GM12878 (cell line): ENCODE results near the gene REEP6. TPM values are rescaled to one million over a fixed set of nuclear protein-coding genes. Genes with fewer than 3 reads are reported as not detected.

Source experiments
- ATF7 ChIP-seq: fragments of 450-650 bp; IDR thresholded peaks from 2 replicates; pipeline ENCODE4 v1.6.1; 2016; ENCODE audit warnings: low read depth, mild to moderate bottlenecking
- BMI1 ChIP-seq: fragments of 450-650 bp; IDR thresholded peaks from 2 replicates; pipeline ENCODE4 v1.6.1; 2016; ENCODE audit warnings: mild to moderate bottlenecking, moderate library complexity, borderline replicate concordance
- EGR1 ChIP-seq, 2 experiments: IDR thresholded peaks; 1 replicate in 1 of 2; 2 replicates in 1 of 2; pipeline ENCODE4 v1.6.1; 2011 to 2012; ENCODE audit warnings: low read depth in 2 of 2, low read length in 2 of 2, borderline replicate concordance in 1 of 2, mild to moderate bottlenecking in 1 of 2, moderate library complexity in 1 of 2
- FOS ChIP-seq: IDR thresholded peaks from 3 replicates; pipeline ENCODE4 v1.6.1; 2011; ENCODE audit warnings: borderline replicate concordance; ENCODE audit not compliant: insufficient read length; ENCODE audit errors: extremely low read depth
- IRF3 ChIP-seq: fragments of 450-650 bp; IDR thresholded peaks from 2 replicates; pipeline ENCODE4 v1.6.1; 2014; ENCODE audit warnings: mild to moderate bottlenecking
- KLF5 ChIP-seq: fragments of 450-650 bp; IDR thresholded peaks from 2 replicates; pipeline ENCODE4 v1.6.1; 2014; ENCODE audit warnings: mild to moderate bottlenecking; ENCODE audit not compliant: partially characterized antibody
- LARP7 ChIP-seq: fragments of 450-650 bp; IDR thresholded peaks from 2 replicates; pipeline ENCODE4 v1.6.1; 2017; ENCODE audit warnings: mild to moderate bottlenecking
- NFYB ChIP-seq: IDR thresholded peaks from 2 replicates; pipeline ENCODE4 v1.6.1; 2011; ENCODE audit warnings: low read depth, mild to moderate bottlenecking, low read length, improper control_type of control experiment, moderate library complexity; ENCODE audit not compliant: insufficient read depth
- NR2F1 ChIP-seq: fragments of 450-650 bp; conservative IDR thresholded peaks from 2 replicates; pipeline ENCODE4 v1.6.1; 2017; ENCODE audit warnings: mild to moderate bottlenecking
- PAX5 ChIP-seq: IDR thresholded peaks from 2 replicates; pipeline ENCODE4 v1.6.1; 2011; ENCODE audit warnings: low read depth, low read length, borderline replicate concordance
- POLR2AphosphoS2 ChIP-seq: IDR thresholded peaks from 2 replicates; pipeline ENCODE4 v1.6.1; 2011; ENCODE audit warnings: low read depth, mild to moderate bottlenecking, low read length, improper control_type of control experiment, moderate library complexity
- POU2F2 ChIP-seq: IDR thresholded peaks from 3 replicates; pipeline ENCODE4 v1.6.1; 2011; ENCODE audit warnings: low read depth, mild to moderate bottlenecking, low read length, borderline replicate concordance
- RB1 ChIP-seq: fragments of 450-650 bp; formaldehyde crosslinking; IDR thresholded peaks from 2 replicates; pipeline ENCODE4 v1.6.1; 2017; ENCODE audit warnings: mild to moderate bottlenecking, borderline replicate concordance
- RBBP5 ChIP-seq: fragments of 200-600 bp; sonication (generic); conservative IDR thresholded peaks from 2 replicates; pipeline ENCODE4 v1.6.1; 2016
- SIN3A ChIP-seq: IDR thresholded peaks from 2 replicates; pipeline ENCODE4 v1.6.1; 2012; ENCODE audit warnings: low read depth, low read length, improper control_type of control experiment
- SMC3 ChIP-seq: IDR thresholded peaks from 2 replicates; pipeline ENCODE4 v1.6.1; 2011; ENCODE audit warnings: low read length, improper control_type of control experiment, borderline replicate concordance
- SREBF1 ChIP-seq: IDR thresholded peaks from 2 replicates; pipeline ENCODE4 v1.6.1; 2012; ENCODE audit warnings: mild to moderate bottlenecking, low read length
- SREBF2 ChIP-seq: IDR thresholded peaks from 2 replicates; pipeline ENCODE4 v1.6.1; 2012; ENCODE audit warnings: mild to moderate bottlenecking, low read length
- ZBED1 ChIP-seq: IDR thresholded peaks from 2 replicates; pipeline ENCODE4 v1.6.1; 2016; ENCODE audit warnings: borderline replicate concordance
- ZNF207 ChIP-seq: fragments of 450-650 bp; IDR thresholded peaks from 2 replicates; pipeline ENCODE4 v1.6.1; 2014; ENCODE audit warnings: antibody characterized with exemption, mild to moderate bottlenecking, borderline replicate concordance
- ZNF217 ChIP-seq: fragments of 450-650 bp; IDR thresholded peaks from 2 replicates; pipeline ENCODE4 v1.6.1; 2017; ENCODE audit warnings: antibody characterized with exemption, mild to moderate bottlenecking
- polyA plus RNA-seq, 11 experiments: library from polyadenylated mRNA; depleted of rRNA in 4 of 11; unstranded in 6 of 11; stranded (reverse) in 5 of 11; fragments of >200 nt; fragmentation: Nextera tagmentation in 4 of 11; fragmentation: Illumina TruSeq in 1 of 11; extraction: Ambion mirVana in 4 of 11; extraction: Trizol in 1 of 11; gene quantifications; 1 replicate in 1 of 11; 2 replicates in 10 of 11; pipeline versions ENCODE4 v1.2.1 to v1.2.3, GENCODE V29; 2011 to 2016; ENCODE audit warnings: inconsistent platforms in 2 of 11, missing spikeins in 2 of 11, low read depth in 1 of 11
- total RNA-seq, 4 experiments: library from RNA; depleted of rRNA in 3 of 4; stranded (reverse); fragments of >200 nt in 3 of 4; fragmentation: Illumina TruSeq in 1 of 4; extraction: Trizol in 1 of 4; gene quantifications; 2 replicates each; pipeline versions ENCODE4 v1.2.1 to v1.2.3, GENCODE V29; 2013 to 2021
- TF ChIP-seq, protein P1 (sequence below): fragments of 450-650 bp; formaldehyde crosslinking; IDR thresholded peaks from 2 replicates; pipeline ENCODE4 v1.4.0; 2020; ENCODE audit warnings: mild to moderate bottlenecking, moderate library complexity
- TF ChIP-seq, protein P2 (sequence below): fragments of 450-650 bp; formaldehyde crosslinking; IDR thresholded peaks from 2 replicates; pipeline ENCODE4 v1.5.0; 2022; ENCODE audit warnings: mild to moderate bottlenecking, missing genetic modification characterization
- TF ChIP-seq, protein P3 (sequence below): IDR thresholded peaks from 2 replicates; pipeline ENCODE4 v1.6.1; 2012; ENCODE audit warnings: low read depth, low read length, improper control_type of control experiment

The REEP6 gene
- total and polyA plus RNA-seq, 10 of the 15 experiments (the other 5 are each of a cell fraction or from before 2014, with no cell fraction given), result 0.06 to 1.1 (median 0.39) TPM; not detected in 2

- TF ChIP-seq, protein P1, sequence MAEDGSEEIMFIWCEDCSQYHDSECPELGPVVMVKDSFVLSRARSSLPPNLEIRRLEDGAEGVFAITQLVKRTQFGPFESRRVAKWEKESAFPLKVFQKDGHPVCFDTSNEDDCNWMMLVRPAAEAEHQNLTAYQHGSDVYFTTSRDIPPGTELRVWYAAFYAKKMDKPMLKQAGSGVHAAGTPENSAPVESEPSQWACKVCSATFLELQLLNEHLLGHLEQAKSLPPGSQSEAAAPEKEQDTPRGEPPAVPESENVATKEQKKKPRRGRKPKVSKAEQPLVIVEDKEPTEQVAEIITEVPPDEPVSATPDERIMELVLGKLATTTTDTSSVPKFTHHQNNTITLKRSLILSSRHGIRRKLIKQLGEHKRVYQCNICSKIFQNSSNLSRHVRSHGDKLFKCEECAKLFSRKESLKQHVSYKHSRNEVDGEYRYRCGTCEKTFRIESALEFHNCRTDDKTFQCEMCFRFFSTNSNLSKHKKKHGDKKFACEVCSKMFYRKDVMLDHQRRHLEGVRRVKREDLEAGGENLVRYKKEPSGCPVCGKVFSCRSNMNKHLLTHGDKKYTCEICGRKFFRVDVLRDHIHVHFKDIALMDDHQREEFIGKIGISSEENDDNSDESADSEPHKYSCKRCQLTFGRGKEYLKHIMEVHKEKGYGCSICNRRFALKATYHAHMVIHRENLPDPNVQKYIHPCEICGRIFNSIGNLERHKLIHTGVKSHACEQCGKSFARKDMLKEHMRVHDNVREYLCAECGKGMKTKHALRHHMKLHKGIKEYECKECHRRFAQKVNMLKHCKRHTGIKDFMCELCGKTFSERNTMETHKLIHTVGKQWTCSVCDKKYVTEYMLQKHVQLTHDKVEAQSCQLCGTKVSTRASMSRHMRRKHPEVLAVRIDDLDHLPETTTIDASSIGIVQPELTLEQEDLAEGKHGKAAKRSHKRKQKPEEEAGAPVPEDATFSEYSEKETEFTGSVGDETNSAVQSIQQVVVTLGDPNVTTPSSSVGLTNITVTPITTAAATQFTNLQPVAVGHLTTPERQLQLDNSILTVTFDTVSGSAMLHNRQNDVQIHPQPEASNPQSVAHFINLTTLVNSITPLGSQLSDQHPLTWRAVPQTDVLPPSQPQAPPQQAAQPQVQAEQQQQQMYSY (CRISPR knock-in tag), result no peak
- TF ChIP-seq ATF7, result no peak
- TF ChIP-seq ZNF217, result 0 out of 2 replicates have a peak, but pooled peaks have one; percentile 50
- no peak for TF ChIP-seq SIN3A
- no peak for TF ChIP-seq POU2F2
- TF ChIP-seq, protein P2, sequence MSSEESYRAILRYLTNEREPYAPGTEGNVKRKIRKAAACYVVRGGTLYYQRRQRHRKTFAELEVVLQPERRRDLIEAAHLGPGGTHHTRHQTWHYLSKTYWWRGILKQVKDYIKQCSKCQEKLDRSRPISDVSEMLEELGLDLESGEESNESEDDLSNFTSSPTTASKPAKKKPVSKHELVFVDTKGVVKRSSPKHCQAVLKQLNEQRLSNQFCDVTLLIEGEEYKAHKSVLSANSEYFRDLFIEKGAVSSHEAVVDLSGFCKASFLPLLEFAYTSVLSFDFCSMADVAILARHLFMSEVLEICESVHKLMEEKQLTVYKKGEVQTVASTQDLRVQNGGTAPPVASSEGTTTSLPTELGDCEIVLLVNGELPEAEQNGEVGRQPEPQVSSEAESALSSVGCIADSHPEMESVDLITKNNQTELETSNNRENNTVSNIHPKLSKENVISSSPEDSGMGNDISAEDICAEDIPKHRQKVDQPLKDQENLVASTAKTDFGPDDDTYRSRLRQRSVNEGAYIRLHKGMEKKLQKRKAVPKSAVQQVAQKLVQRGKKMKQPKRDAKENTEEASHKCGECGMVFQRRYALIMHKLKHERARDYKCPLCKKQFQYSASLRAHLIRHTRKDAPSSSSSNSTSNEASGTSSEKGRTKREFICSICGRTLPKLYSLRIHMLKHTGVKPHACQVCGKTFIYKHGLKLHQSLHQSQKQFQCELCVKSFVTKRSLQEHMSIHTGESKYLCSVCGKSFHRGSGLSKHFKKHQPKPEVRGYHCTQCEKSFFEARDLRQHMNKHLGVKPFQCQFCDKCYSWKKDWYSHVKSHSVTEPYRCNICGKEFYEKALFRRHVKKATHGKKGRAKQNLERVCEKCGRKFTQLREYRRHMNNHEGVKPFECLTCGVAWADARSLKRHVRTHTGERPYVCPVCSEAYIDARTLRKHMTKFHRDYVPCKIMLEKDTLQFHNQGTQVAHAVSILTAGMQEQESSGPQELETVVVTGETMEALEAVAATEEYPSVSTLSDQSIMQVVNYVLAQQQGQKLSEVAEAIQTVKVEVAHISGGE (CRISPR knock-in tag), result no peak
- no peak for TF ChIP-seq RBBP5
- no peak for TF ChIP-seq ZNF207
- TF ChIP-seq SREBF1, result no peak
- TF ChIP-seq NFYB, result no peak
- no peak for TF ChIP-seq KLF5
- TF ChIP-seq RB1, result peak; percentile 89; the same call in 1 of the 2 replicates
- no peak for TF ChIP-seq POLR2AphosphoS2
- no peak for TF ChIP-seq PAX5
- TF ChIP-seq ZBED1, result no peak
- peak; percentile 85 for TF ChIP-seq LARP7
- TF ChIP-seq SMC3, result peak; percentile 43; the same call in 1 of the 2 replicates
- TF ChIP-seq, protein P3, sequence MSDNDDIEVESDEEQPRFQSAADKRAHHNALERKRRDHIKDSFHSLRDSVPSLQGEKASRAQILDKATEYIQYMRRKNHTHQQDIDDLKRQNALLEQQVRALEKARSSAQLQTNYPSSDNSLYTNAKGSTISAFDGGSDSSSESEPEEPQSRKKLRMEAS, result no peak
- no peak for TF ChIP-seq IRF3
- no peak for TF ChIP-seq BMI1
- no peak for TF ChIP-seq SREBF2
- no peak for TF ChIP-seq FOS
- TF ChIP-seq EGR1 (IDR thresholded peaks at IDR 0.05; ENCODE audit: borderline replicate concordance in 1 of 2, low read depth in 2 of 2, low read length in 2 of 2), result peak; percentile 26 to 99
- peak; percentile 55 for TF ChIP-seq NR2F1
Observed at GRCh38 chr19:1445185-1445931, 45.6 kb upstream of the REEP6 start (continued).
